Trophoblast cell (in vitro differentiated cells and primary cell): ENCODE data around the gene BMAL1.
A peak's percentile ranks its signal among the peaks of the same experiment; 100 is the strongest.

ENCODE experiments used
- DNase-seq, 2 donors: peaks; one replicate each; pipeline ENCODE4 v3.0.0-alpha.2; 2016
- H2AFZ ChIP-seq: 2 replicates; pipeline ENCODE4 v1.6.1; 2013; ENCODE audit warnings: low read length, moderate library complexity, mild to moderate bottlenecking; ENCODE audit not compliant: insufficient read depth, poor library complexity
- H2AK5ac ChIP-seq: 2 replicates; pipeline ENCODE4 v1.6.1; 2013; ENCODE audit warnings: mild to moderate bottlenecking, low read length
- H2BK120ac ChIP-seq: 2 replicates; pipeline ENCODE4 v1.6.1; 2013; ENCODE audit warnings: low read length, mild to moderate bottlenecking, moderate library complexity; ENCODE audit not compliant: insufficient read depth, poor library complexity
- H2BK12ac ChIP-seq: 2 replicates; pipeline ENCODE4 v1.6.1; 2013; ENCODE audit warnings: mild to moderate bottlenecking, low read length, moderate library complexity
- H2BK5ac ChIP-seq: 2 replicates; pipeline ENCODE4 v1.6.1; 2013; ENCODE audit warnings: low read length, low read depth, moderate library complexity, mild to moderate bottlenecking; ENCODE audit not compliant: poor library complexity
- H3K14ac ChIP-seq: 2 replicates; pipeline ENCODE4 v1.6.1; 2013; ENCODE audit warnings: mild to moderate bottlenecking, low read length
- H3K18ac ChIP-seq: 2 replicates; pipeline ENCODE4 v1.6.1; 2013; ENCODE audit warnings: mild to moderate bottlenecking, low read length
- H3K23ac ChIP-seq: 2 replicates; pipeline ENCODE4 v1.6.1; 2013; ENCODE audit warnings: low read length
- H3K27ac ChIP-seq: 2 replicates; pipeline ENCODE4 v1.5.1; 2013; ENCODE audit warnings: low read depth, mild to moderate bottlenecking, inconsistent platforms, low read length, moderate library complexity
- H3K27me3 ChIP-seq: 2 replicates; pipeline ENCODE4 v1.6.1; 2013; ENCODE audit warnings: inconsistent platforms, mild to moderate bottlenecking, low read length, moderate library complexity; ENCODE audit not compliant: insufficient read depth
- H3K36me3 ChIP-seq, 2 experiments: 1 replicate in 1 of 2; 2 replicates in 1 of 2; pipeline ENCODE4 v1.6.1; 2013; ENCODE audit warnings: low read length in 2 of 2, mild to moderate bottlenecking in 2 of 2, moderate library complexity in 1 of 2; ENCODE audit not compliant: insufficient read depth in 2 of 2, control insufficient read depth in 1 of 2
- H3K4ac ChIP-seq: 2 replicates; pipeline ENCODE4 v1.6.1; 2013; ENCODE audit warnings: low read depth, mild to moderate bottlenecking, low read length, moderate library complexity
- H3K4me1 ChIP-seq, 2 experiments: 1 replicate in 1 of 2; 2 replicates in 1 of 2; pipeline ENCODE4 v1.6.1; 2013; ENCODE audit warnings: low read length in 2 of 2, mild to moderate bottlenecking in 2 of 2, moderate library complexity in 1 of 2; ENCODE audit not compliant: insufficient read depth in 2 of 2, control insufficient read depth in 1 of 2
- H3K4me2 ChIP-seq: 2 replicates; pipeline ENCODE4 v1.6.1; 2013; ENCODE audit warnings: inconsistent platforms, mild to moderate bottlenecking, low read length, moderate library complexity
- H3K4me3 ChIP-seq: 2 replicates; pipeline ENCODE4 v1.5.1; 2013; ENCODE audit warnings: mild to moderate bottlenecking, low read depth, low read length, inconsistent platforms
- H3K79me1 ChIP-seq: one replicate; pipeline ENCODE4 v1.6.1; 2013; ENCODE audit warnings: low read length
- H3K79me2 ChIP-seq: 2 replicates; pipeline ENCODE4 v1.6.1; 2013; ENCODE audit warnings: low read length, mild to moderate bottlenecking; ENCODE audit not compliant: control insufficient read depth, insufficient read depth, poor library complexity
- H3K9ac ChIP-seq: 2 replicates; pipeline ENCODE4 v1.6.1; 2013; ENCODE audit warnings: mild to moderate bottlenecking, low read length
- H3K9me3 ChIP-seq: 2 replicates; pipeline ENCODE4 v1.6.1; 2013; ENCODE audit warnings: low read depth, mild to moderate bottlenecking, control low read depth, inconsistent platforms, low read length; ENCODE audit not compliant: insufficient read depth
- H4K12ac ChIP-seq: 2 replicates; pipeline ENCODE4 v1.6.1; 2013; ENCODE audit warnings: low read depth, mild to moderate bottlenecking, low read length, moderate library complexity
- H4K8ac ChIP-seq: 2 replicates; pipeline ENCODE4 v1.6.1; 2013; ENCODE audit warnings: low read depth, mild to moderate bottlenecking, low read length, moderate library complexity
- H4K91ac ChIP-seq: one replicate; pipeline ENCODE4 v1.6.1; 2013; ENCODE audit warnings: low read depth, mild to moderate bottlenecking, low read length, moderate library complexity
- WGBS: extraction: QIAGEN DNeasy Blood & Tissue Kit; methylation state at CpG from one replicate; pipeline ENCODE4 v1.1.7; 2013; ENCODE audit warnings: missing lambda C conversion rate; ENCODE audit not compliant: insufficient read length, insufficient coverage; ENCODE audit errors: extremely low coverage; 5-methylcytosine and 5-hydroxymethylcytosine counted together

Gene BMAL1

GRCh38 chr11:13349046-13349445, 71.5 kb downstream of the BMAL1 start:
- Histone ChIP-seq H3K36me3 (no peaks in the 10 kb centered on the region), H3K4me1 (peaks cover 0 to 3% of the 10 kb centered on the region in 2 experiments), H4K12ac (no peak overlapping the region), H2AK5ac (no peak overlapping the region), H3K4me3 (no peak overlapping the region), H2BK12ac (no peak overlapping the region), H3K4me2 (no peak overlapping the region), H3K79me2 (no peaks in the 10 kb centered on the region), H4K91ac (no peak overlapping the region), H2AFZ (no peak overlapping the region), H3K14ac (no peak overlapping the region), H3K4ac (no peak overlapping the region), H4K8ac (no peak overlapping the region), H3K23ac (no peak overlapping the region), H2BK5ac (no peak overlapping the region), H3K9me3 (no peaks in the 10 kb centered on the region), H3K27me3 (no peaks in the 10 kb centered on the region), H3K27ac (no peak overlapping the region), H3K9ac (no peak overlapping the region), H2BK120ac (no peak overlapping the region), H3K18ac (no peak overlapping the region), H3K79me1 (no peaks in the 10 kb centered on the region)
- WGBS: no CpG with 5 or more reads among the region's 6 CpGs
- no peak for DNase-seq

- Histone ChIP-seq H3K9ac (no peak overlapping the region), H3K79me1 (no peaks in the 10 kb centered on the region), H3K4me2 (no peak overlapping the region), H2BK12ac (no peak overlapping the region), H3K36me3 (no peaks in the 10 kb centered on the region), H3K23ac (no peak overlapping the region), H3K4ac (no peak overlapping the region), H3K79me2 (no peaks in the 10 kb centered on the region), H3K9me3 (no peaks in the 10 kb centered on the region), H3K27ac (no peak overlapping the region), H3K14ac (no peak overlapping the region), H2AFZ (no peak overlapping the region), H2BK5ac (no peak overlapping the region), H4K12ac (no peak overlapping the region), H2AK5ac (no peak overlapping the region), H3K4me3 (no peak overlapping the region), H3K18ac (no peak overlapping the region), H3K27me3 (no peaks in the 10 kb centered on the region), H2BK120ac (no peak overlapping the region), H3K4me1 (peaks cover 0 to 3% of the 10 kb centered on the region in 2 experiments), H4K8ac (no peak overlapping the region), H4K91ac (no peak overlapping the region)
- no CpG with 5 or more reads among the region's 6 CpGs for WGBS
- no peak for DNase-seq
Observed at GRCh38 chr11:13349581-13349980, 72.0 kb downstream of the BMAL1 start.

DNA sequence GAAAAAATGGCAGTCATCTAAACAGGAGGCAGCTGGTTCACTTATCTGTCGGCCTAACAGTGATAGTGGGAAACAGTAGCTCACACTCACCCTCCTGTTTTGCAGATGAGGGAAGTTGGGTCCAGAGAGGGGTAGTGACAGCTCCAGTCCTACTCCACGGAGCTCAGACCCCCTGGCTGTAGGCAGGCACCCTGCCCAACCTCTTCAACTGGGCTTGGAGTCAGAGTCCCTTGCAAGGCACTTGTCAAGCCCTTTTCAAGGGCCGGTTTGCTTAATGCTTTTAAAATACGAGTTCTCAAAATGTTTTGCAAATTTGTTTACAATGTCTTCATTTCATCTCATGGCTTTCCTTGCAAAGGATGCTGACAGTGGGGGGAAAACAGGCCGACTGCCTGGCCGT, 75.1 kb downstream of the BMAL1 start:
- H3K79me2 ChIP-seq: no peaks in the 10 kb centered on the region
- no peak overlapping the region for H4K91ac ChIP-seq
- H4K8ac ChIP-seq: no peak overlapping the region
- peaks cover 5 to 9% of the 10 kb centered on the region in 2 experiments for H3K36me3 ChIP-seq
- H3K9ac ChIP-seq: no peak overlapping the region
- no peak overlapping the region for H3K4me2 ChIP-seq
- no CpG with 5 or more reads among the region's 6 CpGs for WGBS
- no peak overlapping the region for H2BK12ac ChIP-seq
- no peak for DNase-seq
- H3K18ac ChIP-seq: no peak overlapping the region
- H2AFZ ChIP-seq: no peak overlapping the region
- H3K23ac ChIP-seq: no peak overlapping the region
- H3K4ac ChIP-seq: no peak overlapping the region
- H3K14ac ChIP-seq: no peak overlapping the region
- no peaks in the 10 kb centered on the region for H3K79me1 ChIP-seq
- no peaks in the 10 kb centered on the region for H3K9me3 ChIP-seq
- no peak overlapping the region for H3K4me3 ChIP-seq
- H3K27ac ChIP-seq: no peak overlapping the region
- no peak overlapping the region for H2AK5ac ChIP-seq
- H2BK120ac ChIP-seq: no peak overlapping the region
- no peaks in the 10 kb centered on the region for H3K27me3 ChIP-seq
- no peak overlapping the region for H4K12ac ChIP-seq
- peaks cover 0 to 3% of the 10 kb centered on the region in 2 experiments for H3K4me1 ChIP-seq
- H2BK5ac ChIP-seq: no peak overlapping the region

DNA sequence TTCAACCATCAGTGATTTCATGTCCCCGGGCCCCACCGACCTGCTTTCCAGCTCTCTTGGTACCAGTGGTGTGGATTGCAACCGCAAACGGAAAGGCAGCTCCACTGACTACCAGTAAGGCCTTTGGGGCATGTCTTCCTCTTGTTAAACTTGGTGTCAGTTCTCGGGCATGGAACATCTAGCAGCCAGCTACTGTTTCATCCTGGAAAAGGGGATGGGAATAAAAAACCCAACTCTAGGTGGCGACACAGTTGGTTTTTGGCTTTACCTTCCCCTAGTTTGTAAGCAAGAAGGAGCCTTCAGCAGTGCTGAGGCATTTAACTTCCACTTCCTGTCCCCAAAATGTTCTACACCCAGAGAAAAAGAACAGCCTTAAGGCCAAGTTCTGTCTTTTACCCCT, 76.7 kb downstream of the BMAL1 start:
- Histone ChIP-seq H3K4me3 (no peak overlapping the region), H2BK120ac (no peak overlapping the region), H3K18ac (no peak overlapping the region), H3K4me1 (peaks cover 0 to 3% of the 10 kb centered on the region in 2 experiments), H3K79me2 (no peaks in the 10 kb centered on the region), H4K8ac (no peak overlapping the region), H3K14ac (no peak overlapping the region), H3K4me2 (no peak overlapping the region), H2BK12ac (no peak overlapping the region), H3K4ac (no peak overlapping the region), H3K9ac (no peak overlapping the region), H3K9me3 (no peaks in the 10 kb centered on the region), H4K91ac (no peak overlapping the region), H2AK5ac (no peak overlapping the region), H3K79me1 (no peaks in the 10 kb centered on the region), H2AFZ (no peak overlapping the region), H3K36me3 (peaks cover 5 to 11% of the 10 kb centered on the region in 2 experiments), H3K23ac (no peak overlapping the region), H2BK5ac (no peak overlapping the region), H3K27ac (no peak overlapping the region), H4K12ac (no peak overlapping the region), H3K27me3 (no peaks in the 10 kb centered on the region)
- WGBS: no CpG with 5 or more reads among the region's 6 CpGs
- DNase-seq: peak; percentile 28 to 70
